HEK293 (cell line): ENCODE results near the gene HLA-DQB1.
"Not testable (repeated sequence)": the region's sequence is repeated elsewhere in the genome, so short reads cannot be mapped to it uniquely, and the experiment has no call there.

ENCODE experiments used
- CTCF ChIA-PET: fragments of 350-600 bp; formaldehyde crosslinking; extraction: SDS; loops from one replicate; lab custom pipeline; 2021; ENCODE audit warnings: antibody characterized with exemption; lab: Yijun Ruan, JAX
- POLR2A ChIA-PET: fragments of 300-600 bp; formaldehyde crosslinking; extraction: SDS; loops from one replicate; lab custom pipeline; 2020; ENCODE audit warnings: antibody characterized with exemption, inconsistent platforms; lab: Yijun Ruan, JAX
- H3K27ac ChIP-seq: fragments of 200-500 bp; sonication (Bioruptor generic); 2 replicates; pipeline ENCODE4 v1.5.1; 2014; ENCODE audit warnings: low read depth, low read length, control low read depth, inconsistent platforms; ENCODE audit errors: extremely low read depth
- H3K36me3 ChIP-seq, 2 experiments: fragments of 200-500 bp in 1 of 2; sonication (Bioruptor generic) in 1 of 2; 1 replicate in 1 of 2; 2 replicates in 1 of 2; pipeline ENCODE4 v1.5.1; 2014 to 2017; ENCODE audit warnings: inconsistent platforms in 2 of 2, low read length in 2 of 2; ENCODE audit not compliant: control insufficient read depth in 2 of 2, insufficient read depth in 1 of 2
- H3K4me1 ChIP-seq: fragments of 200-500 bp; sonication (Bioruptor generic); 2 replicates; pipeline ENCODE4 v1.5.1; 2014; ENCODE audit warnings: mild to moderate bottlenecking, low read length, inconsistent platforms; ENCODE audit not compliant: control insufficient read depth, insufficient read depth
- H3K4me3 ChIP-seq: 2 replicates; pipeline ENCODE4 v1.5.1; 2011; ENCODE audit warnings: low read depth, mild to moderate bottlenecking, control low read depth, low read length, moderate library complexity
- H3K9me3 ChIP-seq: fragments of 200-500 bp; sonication (Bioruptor generic); 2 replicates; pipeline ENCODE4 v1.5.1; 2014; ENCODE audit warnings: low read depth, low read length, inconsistent platforms; ENCODE audit not compliant: control insufficient read depth, insufficient read depth
- BCL11B ChIP-seq: fragments of 450-650 bp; formaldehyde crosslinking; IDR thresholded peaks from 2 replicates; pipeline ENCODE4 v1.5.1; 2016; ENCODE audit warnings: low read depth, missing biosample characterization, missing genetic modification characterization
- GLIS1 ChIP-seq: fragments of 450-650 bp; formaldehyde crosslinking; IDR thresholded peaks from 2 replicates; pipeline ENCODE4 v1.5.1; 2016; ENCODE audit warnings: missing biosample characterization, missing genetic modification characterization
- GLIS2 ChIP-seq: fragments of 450-650 bp; formaldehyde crosslinking; IDR thresholded peaks from 2 replicates; pipeline ENCODE4 v1.5.1; 2016; ENCODE audit warnings: missing biosample characterization, missing genetic modification characterization
- IKZF3 ChIP-seq: fragments of 450-650 bp; IDR thresholded peaks from 2 replicates; pipeline ENCODE4 v1.5.0; 2018; ENCODE audit warnings: missing biosample characterization, mild to moderate bottlenecking, missing genetic modification characterization, moderate library complexity
- MZF1 ChIP-seq: fragments of 450-650 bp; formaldehyde crosslinking; IDR thresholded peaks from 2 replicates; pipeline ENCODE4 v1.5.1; 2017; ENCODE audit warnings: missing biosample characterization, missing genetic modification characterization, borderline replicate concordance
- SCRT2 ChIP-seq: fragments of 450-650 bp; formaldehyde crosslinking; IDR thresholded peaks from 2 replicates; pipeline ENCODE4 v1.5.1; 2016; ENCODE audit warnings: missing biosample characterization, missing genetic modification characterization
- ZBTB1 ChIP-seq: fragments of 450-650 bp; formaldehyde crosslinking; IDR thresholded peaks from 2 replicates; pipeline ENCODE4 v1.5.1; 2016; ENCODE audit warnings: missing biosample characterization, missing genetic modification characterization
- ZIC2 ChIP-seq: fragments of 450-650 bp; formaldehyde crosslinking; IDR thresholded peaks from 2 replicates; pipeline ENCODE4 v1.5.1; 2016; ENCODE audit warnings: missing biosample characterization, missing genetic modification characterization
- ZNF174 ChIP-seq: fragments of 450-650 bp; formaldehyde crosslinking; IDR thresholded peaks from 2 replicates; pipeline ENCODE4 v1.5.0; 2017; ENCODE audit warnings: missing biosample characterization, mild to moderate bottlenecking, missing genetic modification characterization
- ZNF596 ChIP-seq: fragments of 450-650 bp; IDR thresholded peaks from 2 replicates; pipeline ENCODE4 v1.5.0; 2018; ENCODE audit warnings: missing biosample characterization, mild to moderate bottlenecking, missing genetic modification characterization, moderate library complexity
- ZNF654 ChIP-seq: fragments of 450-650 bp; formaldehyde crosslinking; IDR thresholded peaks from 2 replicates; pipeline ENCODE4 v1.5.1; 2016; ENCODE audit warnings: low read depth, missing biosample characterization, missing genetic modification characterization
- ZNF785 ChIP-seq: fragments of 450-650 bp; formaldehyde crosslinking; IDR thresholded peaks from 2 replicates; pipeline ENCODE4 v1.5.1; 2016; ENCODE audit warnings: missing biosample characterization, missing genetic modification characterization
- TF ChIP-seq, protein P1 (sequence below): fragments of 450-650 bp; formaldehyde crosslinking; IDR thresholded peaks from 2 replicates; pipeline ENCODE4 v1.5.1; 2016; ENCODE audit warnings: missing biosample characterization, missing genetic modification characterization
- TF ChIP-seq, protein P2 (sequence below): fragments of 450-650 bp; formaldehyde crosslinking; IDR thresholded peaks from 2 replicates; pipeline ENCODE4 v1.5.1; 2016; ENCODE audit warnings: missing biosample characterization, missing genetic modification characterization
- TF ChIP-seq, protein P3 (sequence below): fragments of 450-650 bp; formaldehyde crosslinking; IDR thresholded peaks from 2 replicates; pipeline ENCODE4 v1.5.1; 2016; ENCODE audit warnings: missing biosample characterization, missing genetic modification characterization
- TF ChIP-seq, protein P4 (sequence below): fragments of 450-650 bp; formaldehyde crosslinking; IDR thresholded peaks from 2 replicates; pipeline ENCODE4 v1.5.1; 2017; ENCODE audit warnings: missing biosample characterization, missing genetic modification characterization

The HLA-DQB1 gene

DNA sequence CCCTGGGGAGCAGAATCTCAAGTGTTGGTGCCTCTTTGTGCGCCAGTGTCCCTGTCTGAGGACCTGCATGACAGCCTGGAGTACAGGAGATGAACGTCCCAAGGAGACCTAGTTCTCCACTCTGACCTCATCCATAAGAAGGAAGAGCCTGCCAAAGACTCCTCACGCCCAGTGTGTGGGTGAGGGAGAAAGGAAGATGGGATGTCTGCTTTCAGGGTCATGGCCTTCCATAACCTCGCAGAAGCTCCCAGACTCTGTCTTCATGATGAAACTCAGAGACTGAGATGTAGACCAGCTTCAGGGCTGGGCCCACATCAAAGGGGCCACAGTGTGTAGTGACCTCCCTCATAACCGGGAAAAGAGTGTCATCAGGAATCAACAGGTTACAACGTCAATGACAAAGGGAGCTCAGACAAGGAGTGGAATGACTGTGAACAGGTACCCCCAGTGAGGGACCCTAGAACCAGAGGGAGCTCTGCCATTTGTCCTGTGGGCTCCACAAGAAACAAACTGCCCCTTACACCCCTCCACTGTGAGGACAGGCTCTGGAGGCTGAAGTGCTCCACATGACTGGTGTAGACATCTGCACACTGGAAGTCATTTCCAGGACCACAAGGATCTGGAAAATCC is 8.1 kb downstream of the HLA-DQB1 start:
- no peaks in the 10 kb centered on the region for H3K9me3 ChIP-seq
- CTCF ChIA-PET = no interaction called here
- H3K27ac ChIP-seq = no peak overlapping the region
- H3K4me3 ChIP-seq = no peak overlapping the region
- H3K4me1 ChIP-seq = no peaks in the 10 kb centered on the region
- peaks cover 0 to 15% of the 10 kb centered on the region in 2 experiments; a peak in 1 of 3 replicates for H3K36me3 ChIP-seq
- TF ChIP-seq, protein P1, sequence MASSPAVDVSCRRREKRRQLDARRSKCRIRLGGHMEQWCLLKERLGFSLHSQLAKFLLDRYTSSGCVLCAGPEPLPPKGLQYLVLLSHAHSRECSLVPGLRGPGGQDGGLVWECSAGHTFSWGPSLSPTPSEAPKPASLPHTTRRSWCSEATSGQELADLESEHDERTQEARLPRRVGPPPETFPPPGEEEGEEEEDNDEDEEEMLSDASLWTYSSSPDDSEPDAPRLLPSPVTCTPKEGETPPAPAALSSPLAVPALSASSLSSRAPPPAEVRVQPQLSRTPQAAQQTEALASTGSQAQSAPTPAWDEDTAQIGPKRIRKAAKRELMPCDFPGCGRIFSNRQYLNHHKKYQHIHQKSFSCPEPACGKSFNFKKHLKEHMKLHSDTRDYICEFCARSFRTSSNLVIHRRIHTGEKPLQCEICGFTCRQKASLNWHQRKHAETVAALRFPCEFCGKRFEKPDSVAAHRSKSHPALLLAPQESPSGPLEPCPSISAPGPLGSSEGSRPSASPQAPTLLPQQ (tag by site-specific recombination) = no peak
- TF ChIP-seq ZNF596 (no peak), GLIS2 (tag by site-specific recombination) (no peak), SCRT2 (peak; percentile 76), GLIS1 (tag by site-specific recombination) (no peak)
- POLR2A ChIA-PET = no interaction called here

DNA sequence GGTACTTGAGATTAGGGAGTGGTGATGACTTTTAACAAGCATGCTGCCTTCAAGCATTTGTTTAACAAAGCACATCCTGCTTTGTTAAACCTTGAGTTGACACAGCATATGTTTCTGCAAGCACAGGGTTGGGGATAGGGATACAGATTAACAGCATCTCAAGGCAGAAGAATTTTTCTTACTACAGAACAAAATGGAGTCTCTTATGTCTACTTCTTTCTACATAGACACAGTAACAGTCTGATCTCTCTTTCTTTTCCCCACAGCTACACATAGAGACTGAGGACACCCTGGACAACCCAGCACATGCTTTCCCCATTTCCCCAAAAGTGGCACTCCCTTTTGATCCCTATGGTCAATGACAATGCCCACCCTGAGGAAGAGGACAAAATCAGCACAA is 8.6 kb downstream of the HLA-DQB1 start:
- H3K4me1 ChIP-seq, H3K9me3 ChIP-seq, CTCF ChIA-PET, H3K27ac ChIP-seq, POLR2A ChIA-PET, H3K4me3 ChIP-seq: not testable (repeated sequence)
- peaks cover 0 to 15% of the 10 kb centered on the region in 2 experiments; a peak in 1 of 3 replicates for H3K36me3 ChIP-seq

DNA sequence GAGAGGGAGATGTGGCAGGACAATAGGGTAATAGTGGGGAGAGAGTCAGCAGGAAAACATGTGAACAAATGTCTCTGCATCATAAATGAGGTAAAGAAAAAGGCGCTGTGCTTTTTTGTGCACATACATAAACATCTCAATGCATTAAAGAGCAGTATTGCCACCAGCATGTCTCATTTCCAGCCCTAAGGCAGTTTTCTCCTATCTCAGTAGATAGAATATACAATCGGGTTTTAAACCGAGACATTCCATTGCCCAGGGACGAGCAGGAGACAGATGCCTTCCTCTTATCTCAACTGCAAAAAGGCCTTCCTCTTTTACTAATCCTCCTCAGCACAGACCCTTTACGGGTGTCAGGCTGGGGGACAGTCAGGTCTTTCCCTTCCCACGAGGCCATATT is 9.1 kb downstream of the HLA-DQB1 start:
- CTCF ChIA-PET, H3K4me3 ChIP-seq: not testable (repeated sequence)

DNA sequence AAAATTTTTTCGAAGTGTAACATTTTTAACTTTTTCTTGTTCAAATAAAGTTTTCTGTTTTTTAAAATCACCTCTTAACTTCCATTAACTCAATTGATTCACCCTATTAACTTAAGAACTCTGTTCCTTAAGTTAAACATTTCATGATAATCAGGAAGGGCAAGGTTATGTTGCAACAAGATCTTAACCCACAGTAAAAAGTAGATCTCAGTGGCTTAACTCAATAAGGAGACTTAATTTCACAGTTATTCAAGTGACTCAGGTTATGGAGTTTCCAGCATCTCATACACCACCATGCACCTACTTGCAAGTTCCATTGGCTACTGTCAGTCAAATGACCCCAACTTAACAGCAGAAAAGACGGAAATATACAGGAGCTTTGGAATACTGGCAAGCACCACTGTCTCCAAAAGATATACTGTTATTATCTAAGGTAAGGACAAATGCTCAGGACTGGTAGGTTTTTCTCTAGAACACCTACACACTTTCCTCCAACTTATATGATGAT is 11.2 kb downstream of the HLA-DQB1 start:
- no peaks in the 10 kb centered on the region for H3K36me3 ChIP-seq
- no peak overlapping the region for H3K4me3 ChIP-seq
- H3K9me3 ChIP-seq = no peaks in the 10 kb centered on the region
- H3K4me1 ChIP-seq = no peaks in the 10 kb centered on the region
- no peak overlapping the region for H3K27ac ChIP-seq
- CTCF ChIA-PET = interaction anchor here (0.9 kb wide), 1 partner anchor 33 kb away, joined by 3 read pairs; no protein-coding TSS in a partner anchor
- POLR2A ChIA-PET = no interaction called here
- TF ChIP-seq ZIC2 (tag by site-specific recombination) = no peak
- TF ChIP-seq IKZF3 (tag by site-specific recombination) = no peak
- no peak for TF ChIP-seq ZNF785 (tag by site-specific recombination)
- no peak for TF ChIP-seq BCL11B (tag by site-specific recombination)
- TF ChIP-seq, protein P2, sequence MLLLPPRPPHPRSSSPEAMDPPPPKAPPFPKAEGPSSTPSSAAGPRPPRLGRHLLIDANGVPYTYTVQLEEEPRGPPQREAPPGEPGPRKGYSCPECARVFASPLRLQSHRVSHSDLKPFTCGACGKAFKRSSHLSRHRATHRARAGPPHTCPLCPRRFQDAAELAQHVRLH = no peak
- TF ChIP-seq, protein P3, sequence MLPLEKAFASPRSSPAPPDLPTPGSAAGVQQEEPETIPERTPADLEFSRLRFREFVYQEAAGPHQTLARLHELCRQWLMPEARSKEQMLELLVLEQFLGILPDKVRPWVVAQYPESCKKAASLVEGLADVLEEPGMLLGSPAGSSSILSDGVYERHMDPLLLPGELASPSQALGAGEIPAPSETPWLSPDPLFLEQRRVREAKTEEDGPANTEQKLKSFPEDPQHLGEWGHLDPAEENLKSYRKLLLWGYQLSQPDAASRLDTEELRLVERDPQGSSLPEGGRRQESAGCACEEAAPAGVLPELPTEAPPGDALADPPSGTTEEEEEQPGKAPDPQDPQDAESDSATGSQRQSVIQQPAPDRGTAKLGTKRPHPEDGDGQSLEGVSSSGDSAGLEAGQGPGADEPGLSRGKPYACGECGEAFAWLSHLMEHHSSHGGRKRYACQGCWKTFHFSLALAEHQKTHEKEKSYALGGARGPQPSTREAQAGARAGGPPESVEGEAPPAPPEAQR = no peak
- TF ChIP-seq, protein P4, sequence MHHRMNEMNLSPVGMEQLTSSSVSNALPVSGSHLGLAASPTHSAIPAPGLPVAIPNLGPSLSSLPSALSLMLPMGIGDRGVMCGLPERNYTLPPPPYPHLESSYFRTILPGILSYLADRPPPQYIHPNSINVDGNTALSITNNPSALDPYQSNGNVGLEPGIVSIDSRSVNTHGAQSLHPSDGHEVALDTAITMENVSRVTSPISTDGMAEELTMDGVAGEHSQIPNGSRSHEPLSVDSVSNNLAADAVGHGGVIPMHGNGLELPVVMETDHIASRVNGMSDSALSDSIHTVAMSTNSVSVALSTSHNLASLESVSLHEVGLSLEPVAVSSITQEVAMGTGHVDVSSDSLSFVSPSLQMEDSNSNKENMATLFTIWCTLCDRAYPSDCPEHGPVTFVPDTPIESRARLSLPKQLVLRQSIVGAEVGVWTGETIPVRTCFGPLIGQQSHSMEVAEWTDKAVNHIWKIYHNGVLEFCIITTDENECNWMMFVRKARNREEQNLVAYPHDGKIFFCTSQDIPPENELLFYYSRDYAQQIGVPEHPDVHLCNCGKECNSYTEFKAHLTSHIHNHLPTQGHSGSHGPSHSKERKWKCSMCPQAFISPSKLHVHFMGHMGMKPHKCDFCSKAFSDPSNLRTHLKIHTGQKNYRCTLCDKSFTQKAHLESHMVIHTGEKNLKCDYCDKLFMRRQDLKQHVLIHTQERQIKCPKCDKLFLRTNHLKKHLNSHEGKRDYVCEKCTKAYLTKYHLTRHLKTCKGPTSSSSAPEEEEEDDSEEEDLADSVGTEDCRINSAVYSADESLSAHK = no peak
- TF ChIP-seq ZNF654 (tag by site-specific recombination) = no peak
- no peak for TF ChIP-seq MZF1 (tag by site-specific recombination)
- TF ChIP-seq ZNF174 (tag by site-specific recombination) = no peak
- TF ChIP-seq ZBTB1 = no peak

More for the DNA sequence above, 9.1 kb downstream of the HLA-DQB1 start:
- H3K27ac ChIP-seq, POLR2A ChIA-PET, H3K4me1 ChIP-seq, H3K9me3 ChIP-seq: not testable (repeated sequence)
- peaks cover 0 to 15% of the 10 kb centered on the region in 2 experiments; a peak in 1 of 3 replicates for H3K36me3 ChIP-seq
